Measurements from ENCODE around the gene PWWP2B.

GRCh38 chr10:132349766-132350165 lies 47.2 kb upstream of the PWWP2B start:
- TF ChIP-seq CTCF (conservative IDR thresholded peaks at IDR 0.05; ENCODE audit: low read depth, low read length) (no peak), POLR2A (IDR thresholded peaks at IDR 0.05; ENCODE audit: low read depth, low read length) (no peak), CEBPB (IDR thresholded peaks at IDR 0.05; ENCODE audit: low read depth, low read length) (no peak), NFE2L2 (IDR thresholded peaks at IDR 0.05; ENCODE audit: low read depth, low read length) (no peak), SMC3 (IDR thresholded peaks at IDR 0.05; ENCODE audit: low read depth, low read length) (no peak), MXI1 (IDR thresholded peaks at IDR 0.05; ENCODE audit: borderline replicate concordance, low read depth, low read length) (no peak), BHLHE40 (IDR thresholded peaks at IDR 0.05; ENCODE audit: low read depth, low read length) (no peak), FOS (IDR thresholded peaks at IDR 0.05; ENCODE audit: low read depth, low read length) (no peak)

Data from IMR-90 (cell line).